Ovary (tissue), 3 donors: ENCODE data around the gene ZCCHC17.

Experiments
- EP300 ChIP-seq: sonication (generic); formaldehyde crosslinking; IDR thresholded peaks from one replicate; pipeline ENCODE4 v1.6.1; 2017; ENCODE audit warnings: antibody characterized with exemption
- POLR2A ChIP-seq: fragments of 450-650 bp; IDR thresholded peaks from one replicate; pipeline ENCODE4 v1.6.1; 2017; ENCODE audit warnings: antibody characterized with exemption, mild to moderate bottlenecking, moderate library complexity
- TF ChIP-seq, protein P1 (sequence below), 3 donors: fragments of 450-650 bp in 2 of 3; fragments of 200-600 bp in 1 of 3; IDR thresholded peaks; one replicate each; pipeline versions ENCODE4 v1.5.1 to v1.8.0; 2016 to 2022; ENCODE audit warnings: antibody characterized with exemption in 3 of 3, mild to moderate bottlenecking in 1 of 3
- donor health status: DM: no; HTN: no; CAD: no.

GRCh38 chr1:31374511-31375196 is 77.8 kb downstream of the ZCCHC17 start:
- TF ChIP-seq, protein P1, sequence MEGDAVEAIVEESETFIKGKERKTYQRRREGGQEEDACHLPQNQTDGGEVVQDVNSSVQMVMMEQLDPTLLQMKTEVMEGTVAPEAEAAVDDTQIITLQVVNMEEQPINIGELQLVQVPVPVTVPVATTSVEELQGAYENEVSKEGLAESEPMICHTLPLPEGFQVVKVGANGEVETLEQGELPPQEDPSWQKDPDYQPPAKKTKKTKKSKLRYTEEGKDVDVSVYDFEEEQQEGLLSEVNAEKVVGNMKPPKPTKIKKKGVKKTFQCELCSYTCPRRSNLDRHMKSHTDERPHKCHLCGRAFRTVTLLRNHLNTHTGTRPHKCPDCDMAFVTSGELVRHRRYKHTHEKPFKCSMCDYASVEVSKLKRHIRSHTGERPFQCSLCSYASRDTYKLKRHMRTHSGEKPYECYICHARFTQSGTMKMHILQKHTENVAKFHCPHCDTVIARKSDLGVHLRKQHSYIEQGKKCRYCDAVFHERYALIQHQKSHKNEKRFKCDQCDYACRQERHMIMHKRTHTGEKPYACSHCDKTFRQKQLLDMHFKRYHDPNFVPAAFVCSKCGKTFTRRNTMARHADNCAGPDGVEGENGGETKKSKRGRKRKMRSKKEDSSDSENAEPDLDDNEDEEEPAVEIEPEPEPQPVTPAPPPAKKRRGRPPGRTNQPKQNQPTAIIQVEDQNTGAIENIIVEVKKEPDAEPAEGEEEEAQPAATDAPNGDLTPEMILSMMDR (IDR thresholded peaks at IDR 0.05) = no peak
- TF ChIP-seq POLR2A (no peak), EP300 (no peak)
